ENCODE measurements around the gene LRR1. TPM values are rescaled to one million over a fixed set of nuclear protein-coding genes. Genes with fewer than 3 reads are reported as not detected.
A peak's percentile ranks its signal among the peaks of the same experiment; 100 is the strongest.

LRR1 gene
- total RNA-seq, 2 donors from 2014 or later, result 24.3 to 39.8 TPM

- Histone ChIP-seq H3K4me3 (no peak overlapping the region), H3K4me1 (no peaks in the 10 kb centered on the region), H3K27ac (no peak overlapping the region), H3K9ac (ENCODE audit: low read depth in 2 of 2, low read length in 2 of 2) (no peak overlapping the region), H3K9me3 (no peaks in the 10 kb centered on the region), H3K27me3 (no peaks in the 10 kb centered on the region), H3K36me3 (no peaks in the 10 kb centered on the region)
- TF ChIP-seq CTCF (IDR thresholded peaks at IDR 0.05), result no peak
- intact Hi-C loops (cut with DNase I), result loop anchor here (5.0 kb wide), 1 partner anchor 33 kb away; the partner anchor contains the start of genes MGAT2 and RPL36AL
- no peak for DNase-seq
These were observed 9.4 kb upstream of the LRR1 start for GRCh38 chr14:49589387-49589786.

GRCh38 chr14:49593016-49593415 is 5.7 kb upstream of the LRR1 start:
- no peak overlapping the region for H3K27ac ChIP-seq
- no peak for TF ChIP-seq CTCF (IDR thresholded peaks at IDR 0.05)
- no peaks in the 10 kb centered on the region for H3K9me3 ChIP-seq
- no peak overlapping the region for H3K4me3 ChIP-seq
- no peak for DNase-seq
- H3K27me3 ChIP-seq, result no peaks in the 10 kb centered on the region
- H3K9ac ChIP-seq (ENCODE audit: low read depth in 2 of 2, low read length in 2 of 2), result no peak overlapping the region
- intact Hi-C loops (cut with DNase I), result no loop called here
- H3K4me1 ChIP-seq, result no peaks in the 10 kb centered on the region
- H3K36me3 ChIP-seq, result no peaks in the 10 kb centered on the region

- Histone ChIP-seq H3K4me3 (no peak overlapping the region), H3K4me1 (no peaks in the 10 kb centered on the region), H3K27ac (peak overlapping the region; percentile 97), H3K27me3 (no peaks in the 10 kb centered on the region), H3K36me3 (no peaks in the 10 kb centered on the region), H3K9ac (ENCODE audit: low read depth in 2 of 2, low read length in 2 of 2) (peak overlapping the region in 1 of 2 donors; percentile 73), H3K9me3 (no peaks in the 10 kb centered on the region)
- peak; percentile 81 for DNase-seq
- intact Hi-C loops (cut with DNase I), result no loop called here
- no peak for TF ChIP-seq CTCF (IDR thresholded peaks at IDR 0.05)
These were observed 4.2 kb upstream of the LRR1 start for GRCh38 chr14:49594347-49595091.

- no peak for TF ChIP-seq CTCF (IDR thresholded peaks at IDR 0.05)
- H3K9ac ChIP-seq (ENCODE audit: low read depth in 2 of 2, low read length in 2 of 2), result peak overlapping the region; percentile 88 to 97
- H3K4me3 ChIP-seq, result peak overlapping the region; percentile 77
- no peaks in the 10 kb centered on the region for H3K27me3 ChIP-seq
- no peaks in the 10 kb centered on the region for H3K9me3 ChIP-seq
- H3K27ac ChIP-seq, result peak overlapping the region; percentile 97
- intact Hi-C loops (cut with DNase I), result no loop called here
- peak; percentile 53 for DNase-seq
- no peaks in the 10 kb centered on the region for H3K36me3 ChIP-seq
- no peaks in the 10 kb centered on the region for H3K4me1 ChIP-seq
These were observed 603 bp upstream of the LRR1 start for GRCh38 chr14:49598189-49598484.

- H3K27me3 ChIP-seq, result no peaks in the 10 kb centered on the region
- no peak for TF ChIP-seq CTCF (IDR thresholded peaks at IDR 0.05)
- no peaks in the 10 kb centered on the region for H3K36me3 ChIP-seq
- H3K4me3 ChIP-seq, result no peak overlapping the region
- H3K9me3 ChIP-seq, result no peaks in the 10 kb centered on the region
- peak overlapping the region; percentile 8 for H3K27ac ChIP-seq
- no peak for DNase-seq
- no peak overlapping the region for H3K9ac ChIP-seq (ENCODE audit: low read depth in 2 of 2, low read length in 2 of 2)
- H3K4me1 ChIP-seq, result no peaks in the 10 kb centered on the region
- intact Hi-C loops (cut with DNase I), result no loop called here
These were observed 8.8 kb downstream of the LRR1 start for GRCh38 chr14:49607583-49607982.

Measured in colonic mucosa (tissue), 4 donors.